Lung (tissue), 12 donors: ENCODE measurements around the gene CACNA1C. TPM values are rescaled to one million over a fixed set of nuclear protein-coding genes. Genes with fewer than 3 reads are reported as not detected.

Source experiments
- ATAC-seq: fragments of 200-7000 bp; cut with Tn5 transposase; one replicate; pipeline ENCODE4 v1.9.1; 2020; ENCODE audit warnings: moderate number of reproducible peaks; ENCODE audit not compliant: insufficient read depth, low FRiP score
- DNase-seq, 3 donors: peaks; one replicate each; pipeline ENCODE4 v3.0.0-alpha.2; 2013 to 2017
- H3K27ac ChIP-seq, 2 donors: one replicate each; pipeline ENCODE4 v1.5.1; 2013; ENCODE audit warnings: mild to moderate bottlenecking in 2 of 2, moderate library complexity in 2 of 2, control low read depth in 1 of 2, inconsistent platforms in 1 of 2, low read depth in 1 of 2, low read length in 1 of 2
- H3K27me3 ChIP-seq, 3 donors: one replicate each; pipeline ENCODE4 v1.5.1; 2013; ENCODE audit warnings: low read length in 2 of 3; ENCODE audit not compliant: control insufficient read depth in 3 of 3, insufficient read depth in 3 of 3
- H3K36me3 ChIP-seq, 4 donors: one replicate each; pipeline ENCODE4 v1.5.1; 2013; ENCODE audit warnings: low read length in 4 of 4, mild to moderate bottlenecking in 1 of 4, moderate library complexity in 1 of 4; ENCODE audit not compliant: control insufficient read depth in 4 of 4, insufficient read depth in 4 of 4
- H3K4me1 ChIP-seq, 5 donors: one replicate each; pipeline ENCODE4 v1.5.1; 2013; ENCODE audit warnings: low read length in 5 of 5, mild to moderate bottlenecking in 2 of 5, moderate library complexity in 1 of 5; ENCODE audit not compliant: control insufficient read depth in 5 of 5, insufficient read depth in 5 of 5
- H3K4me3 ChIP-seq: one replicate; pipeline ENCODE4 v1.5.1; 2013; ENCODE audit warnings: mild to moderate bottlenecking, control low read depth, moderate library complexity
- H3K9ac ChIP-seq, 2 donors: one replicate each; pipeline ENCODE4 v1.5.1; 2013; ENCODE audit warnings: low read length in 2 of 2, control low read depth in 1 of 2; ENCODE audit not compliant: insufficient read depth in 1 of 2
- H3K9me3 ChIP-seq, 4 donors: one replicate each; pipeline ENCODE4 v1.5.1; 2013; ENCODE audit warnings: low read length in 3 of 4, mild to moderate bottlenecking in 1 of 4, moderate library complexity in 1 of 4; ENCODE audit not compliant: control insufficient read depth in 4 of 4, insufficient read depth in 3 of 4
- WGBS, 2 donors: extraction: QIAGEN DNeasy Blood & Tissue Kit; methylation state at CpG; one replicate each; pipeline ENCODE4 v1.1.7; 2013; 5-methylcytosine and 5-hydroxymethylcytosine counted together
- polyA plus RNA-seq, 2 donors: library from polyadenylated mRNA; stranded (reverse); fragments of 200-250 nt; gene quantifications; one replicate each; pipeline ENCODE4 v1.2.1, GENCODE V29; 2013
- total RNA-seq, 2 donors: library from RNA; depleted of rRNA in 1 of 2; stranded (reverse); fragments of >200 nt in 1 of 2; gene quantifications; one replicate each; pipeline ENCODE4 v1.2.1, GENCODE V29; 2014 to 2021
- TF ChIP-seq, protein P1 (sequence below): IDR thresholded peaks from 2 replicates; pipeline ENCODE4 v1.5.1; 2012; ENCODE audit warnings: mild to moderate bottlenecking; ENCODE audit errors: control extremely low read depth, extremely low read depth
- donor health status: control.
- donor health status: control.
- donor health status: Bipolar disorder and iron deficiency.
- donor health status: healthy.
- donor health status: DM: yes; HTN: yes; CAD: no.

CACNA1C gene
- total and polyA plus RNA-seq, 4 donors: 3.2 to 17.5 (median 7.5) TPM

DNA sequence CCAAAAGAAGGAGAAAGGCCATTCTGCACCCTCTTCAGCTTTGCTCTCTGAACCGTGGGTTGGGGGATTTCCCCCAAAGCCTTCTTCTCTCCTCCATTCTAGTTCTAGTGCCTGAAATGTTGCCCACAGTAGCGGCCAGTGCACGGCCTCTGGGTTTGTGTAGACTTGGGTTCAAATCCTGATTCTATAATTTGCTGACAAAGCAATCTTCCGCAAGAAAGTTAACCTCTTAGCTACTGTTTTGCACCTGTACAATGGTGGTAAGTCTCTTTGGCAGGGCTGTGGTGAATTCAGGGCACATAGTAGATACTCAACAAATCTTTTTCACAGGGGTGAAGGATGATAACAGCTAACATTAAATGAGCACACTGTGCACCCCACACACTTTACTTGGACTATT, 5.8 kb upstream of the CACNA1C start:
- WGBS, 2 donors: 88 to 95% methylated on average over 4 of the region's 4 CpGs

DNA sequence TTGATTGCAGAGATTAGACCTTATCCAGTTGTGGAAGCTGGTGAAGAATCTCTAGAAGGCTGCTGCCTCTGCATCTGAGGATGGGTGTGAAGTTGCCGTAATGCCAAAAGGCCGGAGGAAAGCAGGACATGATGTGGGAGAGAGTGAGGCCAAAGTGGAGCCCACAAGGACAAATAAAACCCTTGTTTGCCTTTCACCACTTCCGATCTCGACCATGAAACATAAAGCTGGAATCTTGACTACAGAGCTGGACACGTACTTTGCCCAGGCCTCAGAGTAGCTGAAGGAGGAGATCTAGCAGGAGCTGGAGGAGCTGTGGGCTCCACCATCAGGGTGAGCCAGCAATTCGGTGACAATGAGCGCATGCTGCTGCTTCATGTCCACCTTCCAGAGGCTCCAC, 5.0 kb upstream of the CACNA1C start:
- H3K27ac ChIP-seq: no peak overlapping the region
- H3K4me3 ChIP-seq: no peak overlapping the region
- ATAC-seq (no peak), DNase-seq (no peak)
- WGBS, 2 donors: 89 to 95% methylated on average over 7 of the region's 7 CpGs
- H3K4me1 ChIP-seq: peaks cover 0 to 8% (median 4%) of the 10 kb centered on the region in 5 donors
- no peaks in the 10 kb centered on the region for H3K36me3 ChIP-seq
- H3K27me3 ChIP-seq: peaks cover 4 to 42% (median 8%) of the 10 kb centered on the region in 3 donors
- peaks cover 0 to 2% (median 0%) of the 10 kb centered on the region in 4 donors for H3K9me3 ChIP-seq
- TF ChIP-seq, protein P1, sequence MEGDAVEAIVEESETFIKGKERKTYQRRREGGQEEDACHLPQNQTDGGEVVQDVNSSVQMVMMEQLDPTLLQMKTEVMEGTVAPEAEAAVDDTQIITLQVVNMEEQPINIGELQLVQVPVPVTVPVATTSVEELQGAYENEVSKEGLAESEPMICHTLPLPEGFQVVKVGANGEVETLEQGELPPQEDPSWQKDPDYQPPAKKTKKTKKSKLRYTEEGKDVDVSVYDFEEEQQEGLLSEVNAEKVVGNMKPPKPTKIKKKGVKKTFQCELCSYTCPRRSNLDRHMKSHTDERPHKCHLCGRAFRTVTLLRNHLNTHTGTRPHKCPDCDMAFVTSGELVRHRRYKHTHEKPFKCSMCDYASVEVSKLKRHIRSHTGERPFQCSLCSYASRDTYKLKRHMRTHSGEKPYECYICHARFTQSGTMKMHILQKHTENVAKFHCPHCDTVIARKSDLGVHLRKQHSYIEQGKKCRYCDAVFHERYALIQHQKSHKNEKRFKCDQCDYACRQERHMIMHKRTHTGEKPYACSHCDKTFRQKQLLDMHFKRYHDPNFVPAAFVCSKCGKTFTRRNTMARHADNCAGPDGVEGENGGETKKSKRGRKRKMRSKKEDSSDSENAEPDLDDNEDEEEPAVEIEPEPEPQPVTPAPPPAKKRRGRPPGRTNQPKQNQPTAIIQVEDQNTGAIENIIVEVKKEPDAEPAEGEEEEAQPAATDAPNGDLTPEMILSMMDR: no peak
- no peak overlapping the region for H3K9ac ChIP-seq

More for the DNA sequence above, 5.8 kb upstream of the CACNA1C start:
- no peaks in the 10 kb centered on the region for H3K36me3 ChIP-seq
- peaks cover 0 to 39% (median 8%) of the 10 kb centered on the region in 3 donors for H3K27me3 ChIP-seq
- H3K4me1 ChIP-seq: peaks cover 0 to 5% (median 4%) of the 10 kb centered on the region in 5 donors
- H3K27ac ChIP-seq: no peak overlapping the region
- no peak for ATAC-seq
- H3K9ac ChIP-seq: no peak overlapping the region
- TF ChIP-seq, protein P1: no peak
- no peak overlapping the region for H3K4me3 ChIP-seq
- no peak for DNase-seq
- H3K9me3 ChIP-seq: peaks cover 0 to 2% (median 0%) of the 10 kb centered on the region in 4 donors

DNA sequence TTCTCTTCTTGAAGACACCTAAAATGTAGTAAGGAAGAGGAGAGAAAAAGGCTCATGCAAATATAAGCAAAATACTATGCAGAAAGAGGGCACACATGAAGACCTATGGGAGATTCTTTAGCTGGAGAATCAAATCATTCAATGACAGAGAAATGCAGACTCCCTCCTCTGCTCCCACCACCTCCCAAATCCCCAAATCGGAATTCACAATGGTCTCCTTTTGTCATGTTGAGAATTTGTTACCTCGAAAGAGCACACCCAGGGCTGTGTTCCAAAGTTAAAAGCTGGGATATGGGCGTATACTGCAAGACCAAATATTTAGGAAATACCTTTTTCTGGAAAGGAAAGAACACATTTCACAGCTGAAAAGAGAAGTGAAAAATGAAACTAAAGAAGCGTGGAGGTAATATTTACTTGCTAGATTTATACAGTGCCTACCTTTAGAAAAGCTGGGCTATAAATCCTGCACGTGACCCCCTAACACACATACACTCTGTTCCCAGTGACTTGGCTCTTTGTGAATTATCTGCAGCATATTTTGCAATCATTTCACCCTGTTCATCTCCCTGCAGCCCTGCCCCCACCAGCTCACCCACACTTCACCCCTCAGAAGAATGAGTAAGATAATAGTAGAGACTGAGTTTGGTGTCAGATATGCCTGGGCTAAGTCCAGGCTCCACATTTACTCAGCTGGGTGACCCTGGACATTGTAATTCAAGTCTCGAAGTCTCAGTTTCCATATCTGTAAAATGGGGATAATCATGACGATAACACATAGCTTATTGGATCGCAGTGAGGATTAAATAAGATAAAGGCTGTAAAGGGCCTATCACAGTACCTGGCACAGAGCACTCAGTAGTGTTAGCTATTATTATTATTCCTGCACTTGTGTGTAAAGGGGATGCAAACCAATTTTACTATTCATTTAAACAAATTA, 2.9 kb upstream of the CACNA1C start:
- Histone ChIP-seq H3K9me3 (peaks cover 0 to 2% (median 0%) of the 10 kb centered on the region in 4 donors), H3K4me1 (peaks cover 0 to 16% (median 4%) of the 10 kb centered on the region in 5 donors), H3K36me3 (no peaks in the 10 kb centered on the region), H3K27ac (no peak overlapping the region), H3K27me3 (peaks cover 10 to 46% (median 13%) of the 10 kb centered on the region in 3 donors), H3K4me3 (no peak overlapping the region), H3K9ac (no peak overlapping the region)
- no peak for DNase-seq
- no peak for ATAC-seq
- TF ChIP-seq, protein P1: no peak
- 54 to 59% methylated on average over 8 of the region's 8 CpGs for WGBS, 2 donors
